DND-41 (cell line): ENCODE data around the gene MOB3B.

Experiments
- EZH2 ChIP-seq: IDR thresholded peaks from 3 replicates; pipeline ENCODE4 v1.6.1; 2012; ENCODE audit warnings: borderline replicate concordance, low read depth, mild to moderate bottlenecking, moderate library complexity, low read length, inconsistent platforms; ENCODE audit not compliant: severe bottlenecking
- TF ChIP-seq, protein P1 (sequence below): IDR thresholded peaks from 2 replicates; pipeline ENCODE4 v1.5.1; 2012; ENCODE audit warnings: borderline replicate concordance, low read length, moderate library complexity, mild to moderate bottlenecking; ENCODE audit not compliant: poor library complexity, severe bottlenecking; ENCODE audit errors: extremely low read depth

DNA sequence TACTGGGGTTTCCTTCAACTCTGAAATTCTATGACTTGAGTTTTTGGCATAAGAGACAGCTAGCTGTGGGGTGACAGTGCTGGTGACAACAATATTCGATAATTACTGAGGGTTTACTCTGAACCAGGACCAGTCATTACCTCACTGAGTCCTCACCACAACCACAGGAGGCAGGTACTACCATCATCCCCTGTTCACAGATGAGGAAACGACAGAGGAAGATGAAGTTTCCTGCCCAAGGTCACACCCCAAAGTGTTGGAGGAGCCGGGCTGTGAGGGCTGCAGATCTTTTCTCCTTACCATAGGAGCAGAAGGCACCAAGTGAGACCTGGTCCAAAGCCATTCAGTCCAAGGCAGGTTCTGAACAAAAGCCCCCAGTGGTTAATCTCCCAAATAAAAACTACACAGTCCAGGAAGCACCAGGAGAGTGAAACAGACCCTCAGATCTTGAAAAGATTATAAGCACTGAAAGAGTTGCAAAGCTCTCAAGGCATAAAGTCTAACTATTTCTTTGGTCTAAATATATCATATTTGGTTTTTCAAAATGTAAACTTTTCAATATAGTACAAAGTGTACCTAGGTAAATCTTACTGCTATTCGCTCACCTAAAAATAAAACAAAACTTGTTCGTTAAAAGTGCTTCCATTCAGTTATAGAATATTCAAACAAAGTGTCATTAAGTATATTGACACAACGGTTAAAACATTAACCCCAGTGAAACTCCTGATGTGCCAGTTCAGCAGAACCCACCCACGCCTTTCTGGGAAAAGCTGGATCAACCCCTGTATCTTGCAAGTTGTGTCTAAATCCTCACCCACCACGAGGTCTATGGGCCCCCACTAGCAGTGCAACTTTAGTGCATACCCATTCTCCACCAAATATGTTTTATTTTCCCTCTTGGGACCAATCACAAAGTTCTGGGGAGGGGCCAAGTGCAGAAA is 150.0 kb downstream of the MOB3B start:
- TF ChIP-seq EZH2: no peak
- TF ChIP-seq, protein P1, sequence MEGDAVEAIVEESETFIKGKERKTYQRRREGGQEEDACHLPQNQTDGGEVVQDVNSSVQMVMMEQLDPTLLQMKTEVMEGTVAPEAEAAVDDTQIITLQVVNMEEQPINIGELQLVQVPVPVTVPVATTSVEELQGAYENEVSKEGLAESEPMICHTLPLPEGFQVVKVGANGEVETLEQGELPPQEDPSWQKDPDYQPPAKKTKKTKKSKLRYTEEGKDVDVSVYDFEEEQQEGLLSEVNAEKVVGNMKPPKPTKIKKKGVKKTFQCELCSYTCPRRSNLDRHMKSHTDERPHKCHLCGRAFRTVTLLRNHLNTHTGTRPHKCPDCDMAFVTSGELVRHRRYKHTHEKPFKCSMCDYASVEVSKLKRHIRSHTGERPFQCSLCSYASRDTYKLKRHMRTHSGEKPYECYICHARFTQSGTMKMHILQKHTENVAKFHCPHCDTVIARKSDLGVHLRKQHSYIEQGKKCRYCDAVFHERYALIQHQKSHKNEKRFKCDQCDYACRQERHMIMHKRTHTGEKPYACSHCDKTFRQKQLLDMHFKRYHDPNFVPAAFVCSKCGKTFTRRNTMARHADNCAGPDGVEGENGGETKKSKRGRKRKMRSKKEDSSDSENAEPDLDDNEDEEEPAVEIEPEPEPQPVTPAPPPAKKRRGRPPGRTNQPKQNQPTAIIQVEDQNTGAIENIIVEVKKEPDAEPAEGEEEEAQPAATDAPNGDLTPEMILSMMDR: no peak
